HG03439 (cell line): ENCODE data around the gene ARL6IP4.

Experiments used
- ATAC-seq: cut with Tn5 transposase; IDR thresholded peaks from one replicate; pipeline ENCODE4 v1.9.1; 2021; ENCODE audit warnings: mild to moderate bottlenecking, moderate library complexity; ENCODE audit not compliant: unreplicated experiment

Gene ARL6IP4

GRCh38 chr12:122977655-122978392 lies 2.7 kb upstream of the ARL6IP4 start:
- ATAC-seq, result no peak

- no peak for ATAC-seq
Measured at GRCh38 chr12:122978507-122978955, 1.9 kb upstream of the ARL6IP4 start.

GRCh38 chr12:122979001-122979907 lies 1.2 kb upstream of the ARL6IP4 start:
- no peak for ATAC-seq

GRCh38 chr12:122979908-122980182 lies 636 bp upstream of the ARL6IP4 start:
- ATAC-seq, result no peak

GRCh38 chr12:122981036-122981471 lies 573 bp downstream of the ARL6IP4 start:
- no peak for ATAC-seq

- no peak for ATAC-seq
Measured at GRCh38 chr12:122981587-122982476, 1.4 kb downstream of the ARL6IP4 start.

GRCh38 chr12:122982477-122982815 lies 2.0 kb downstream of the ARL6IP4 start:
- no peak for ATAC-seq

GRCh38 chr12:122982963-122983788 lies 2.7 kb downstream of the ARL6IP4 start:
- ATAC-seq, result no peak

- no peak for ATAC-seq
Measured at GRCh38 chr12:122983789-122984515, 3.5 kb downstream of the ARL6IP4 start.

- ATAC-seq, result no peak
Measured at GRCh38 chr12:122984612-122985337, 4.3 kb downstream of the ARL6IP4 start.

- no peak for ATAC-seq
Measured at GRCh38 chr12:122985338-122986257, 5.1 kb downstream of the ARL6IP4 start.

GRCh38 chr12:122986258-122986871 lies 5.9 kb downstream of the ARL6IP4 start:
- no peak for ATAC-seq

GRCh38 chr12:122987086-122987951 lies 6.8 kb downstream of the ARL6IP4 start:
- no peak for ATAC-seq

- no peak for ATAC-seq
Measured at GRCh38 chr12:122988036-122988435, 7.6 kb downstream of the ARL6IP4 start.

GRCh38 chr12:122988612-122989212 lies 8.2 kb downstream of the ARL6IP4 start:
- ATAC-seq, result no peak

GRCh38 chr12:122989225-122989839 lies 8.9 kb downstream of the ARL6IP4 start:
- no peak for ATAC-seq
